Measurements from ENCODE around the gene SEMA5A. TPM values are rescaled to one million over a fixed set of nuclear protein-coding genes. Genes with fewer than 3 reads are reported as not detected.

Gene SEMA5A
- total RNA-seq, 1 donor from 2014 or later: 0.40 TPM

DNA sequence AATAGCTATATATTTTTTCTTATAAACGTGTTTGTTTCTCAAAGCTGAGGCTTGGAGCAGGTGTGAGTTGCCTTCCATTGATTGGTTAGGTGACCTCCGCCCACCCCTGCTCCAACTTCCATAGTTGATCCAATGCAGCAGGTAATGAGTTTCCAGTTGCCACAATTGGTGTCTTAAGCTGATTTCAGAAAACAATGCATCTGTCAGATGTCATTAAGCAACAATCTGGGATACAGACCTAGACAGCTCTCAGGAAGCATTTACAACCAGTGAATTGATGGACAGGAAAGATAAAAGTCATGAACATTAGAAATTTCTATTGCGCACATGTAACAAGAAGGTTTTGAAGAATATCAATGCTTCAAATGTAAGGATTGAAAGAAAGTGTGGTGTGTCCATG is 510.5 kb downstream of the SEMA5A start:
- DNase-seq (ENCODE audit: low read depth, low spot score): no peak

- no peak for DNase-seq (ENCODE audit: low read depth, low spot score)
Measured at GRCh38 chr5:9034649-9035048, 511.2 kb downstream of the SEMA5A start.

DNA sequence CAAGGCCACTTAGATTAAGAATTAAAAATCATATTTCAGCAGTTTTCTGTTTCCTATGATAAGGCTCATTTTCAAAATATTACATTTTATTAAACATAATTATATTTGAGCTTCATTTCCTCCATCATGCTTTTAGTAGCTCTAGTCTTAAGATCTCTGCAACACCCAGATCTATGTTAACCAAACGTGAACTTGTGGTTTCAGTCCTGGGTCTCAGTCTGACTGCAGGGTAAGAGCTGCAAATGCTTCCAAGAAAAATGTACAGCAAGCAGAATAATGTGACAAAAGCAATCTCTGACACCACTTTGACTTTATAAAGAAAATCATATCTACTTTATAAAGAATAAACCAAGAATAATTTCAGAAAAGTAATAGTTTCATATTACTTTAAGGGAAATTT is 512.4 kb downstream of the SEMA5A start:
- no peak for DNase-seq (ENCODE audit: low read depth, low spot score)

DNA sequence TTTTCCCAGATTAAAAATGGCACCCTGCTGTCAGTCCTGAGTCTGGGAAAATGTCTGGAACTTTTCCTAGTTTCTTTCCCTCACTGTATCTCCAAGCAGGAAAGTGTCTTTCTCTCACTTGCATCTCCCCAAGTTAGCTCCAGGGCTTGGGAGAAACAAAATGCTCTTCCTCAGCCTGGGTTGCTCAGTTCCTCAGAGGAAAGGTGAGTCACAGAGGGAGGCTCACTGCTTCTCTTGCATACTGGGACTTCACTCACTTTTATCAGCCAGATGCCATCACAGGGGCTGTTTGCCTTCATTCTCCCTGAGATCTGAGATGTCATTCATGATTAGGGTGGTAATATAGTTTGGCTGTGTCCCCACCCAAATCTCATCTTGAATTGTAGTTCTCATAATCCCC is 519.9 kb downstream of the SEMA5A start:
- DNase-seq (ENCODE audit: low read depth, low spot score): no peak

- DNase-seq (ENCODE audit: low read depth, low spot score): no peak
Measured at GRCh38 chr5:9020996-9021395, 524.9 kb downstream of the SEMA5A start.

DNA sequence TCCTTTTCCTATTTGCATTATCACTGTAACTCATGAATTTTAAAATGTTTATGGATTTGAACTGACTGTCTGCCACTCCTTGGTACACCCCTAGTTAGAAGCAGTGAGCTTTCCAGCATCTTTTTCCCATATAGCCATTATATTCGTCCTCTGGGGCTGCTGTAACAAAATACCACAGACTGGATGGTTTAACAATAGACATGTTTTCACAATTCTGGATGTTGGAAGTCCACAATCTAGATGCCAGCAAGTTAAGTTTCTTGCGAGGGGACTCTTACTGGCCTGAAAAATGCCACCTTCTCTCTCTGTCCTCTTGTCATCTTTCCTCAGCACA is 530.0 kb downstream of the SEMA5A start:
- DNase-seq (ENCODE audit: low read depth, low spot score): no peak

GRCh38 chr5:9015260-9015936 is 530.5 kb downstream of the SEMA5A start:
- DNase-seq (ENCODE audit: low read depth, low spot score): no peak

- DNase-seq (ENCODE audit: low read depth, low spot score): no peak
Measured at GRCh38 chr5:9013147-9013546, 532.7 kb downstream of the SEMA5A start.

DNA sequence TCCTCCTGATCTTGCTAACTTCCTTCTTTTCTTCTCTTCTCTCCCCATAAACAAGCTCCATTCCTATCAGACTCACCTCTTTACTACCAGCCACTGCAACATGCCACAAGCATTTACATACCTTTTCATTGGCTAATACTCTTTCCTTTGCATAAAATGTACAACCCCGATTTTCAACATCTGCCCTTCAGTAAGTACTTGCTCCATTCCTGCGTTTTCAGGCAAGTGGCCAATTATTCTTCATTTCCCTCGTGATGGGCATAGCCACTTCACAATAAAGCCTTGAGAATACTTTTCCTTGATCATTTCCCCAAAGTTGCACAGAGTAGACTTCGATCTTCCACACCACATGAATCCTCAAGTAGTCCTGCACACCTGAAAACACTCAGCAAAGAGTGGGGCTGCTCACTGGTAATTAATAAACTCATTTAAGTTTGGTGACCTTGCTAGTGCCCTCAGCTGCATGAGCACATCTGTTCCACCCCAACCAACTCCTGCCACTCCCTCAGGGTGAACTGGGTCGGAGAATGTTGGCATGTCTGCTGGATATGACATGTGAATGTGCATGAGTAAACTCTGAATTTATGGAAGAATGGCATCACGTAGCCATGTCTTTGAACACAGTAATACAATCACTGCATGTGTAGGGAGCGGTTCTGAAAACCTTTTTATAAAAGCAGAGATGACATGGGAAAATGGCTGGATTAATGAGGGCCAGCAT is 535.8 kb downstream of the SEMA5A start:
- DNase-seq (ENCODE audit: low read depth, low spot score): no peak

DNA sequence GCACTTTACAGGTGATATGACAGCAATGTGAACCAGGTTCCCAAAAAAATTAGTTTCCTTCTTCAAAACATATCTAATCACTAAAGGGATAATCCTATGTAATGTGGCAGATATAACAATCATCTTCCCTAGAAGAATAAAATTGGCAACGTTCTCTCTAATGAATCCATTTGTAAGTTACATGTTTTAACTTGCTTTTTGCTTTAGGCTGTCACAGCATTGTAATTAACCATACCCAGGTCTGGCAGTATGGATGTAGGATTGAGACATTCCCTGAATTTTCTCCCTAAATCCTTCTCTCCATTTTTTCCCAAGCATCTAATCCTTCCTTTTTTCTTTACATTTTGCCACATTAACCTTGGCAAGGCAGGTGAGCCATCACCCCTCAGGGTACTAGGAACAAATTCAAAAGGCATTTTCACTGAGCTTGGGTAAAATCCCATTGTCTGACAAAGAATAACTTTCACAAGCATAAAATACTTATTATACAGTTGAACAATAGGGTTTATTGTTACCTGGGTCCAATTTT is 548.3 kb downstream of the SEMA5A start:
- no peak for DNase-seq (ENCODE audit: low read depth, low spot score)

- DNase-seq (ENCODE audit: low read depth, low spot score): no peak
Measured at GRCh38 chr5:8993031-8993430, 552.8 kb downstream of the SEMA5A start.

Other genes starting within 250 kb of the SEMA5A start
- not detected in 2 replicates for gene TAS2R1, start 84.3 kb upstream of the SEMA5A start, total RNA-seq